Measurements from ENCODE around the gene HBE1. TPM values are rescaled to one million over a fixed set of nuclear protein-coding genes. Genes with fewer than 3 reads are reported as not detected.

The HBE1 gene
- total RNA-seq, 1 experiment from 2014 or later, result not detected

DNA sequence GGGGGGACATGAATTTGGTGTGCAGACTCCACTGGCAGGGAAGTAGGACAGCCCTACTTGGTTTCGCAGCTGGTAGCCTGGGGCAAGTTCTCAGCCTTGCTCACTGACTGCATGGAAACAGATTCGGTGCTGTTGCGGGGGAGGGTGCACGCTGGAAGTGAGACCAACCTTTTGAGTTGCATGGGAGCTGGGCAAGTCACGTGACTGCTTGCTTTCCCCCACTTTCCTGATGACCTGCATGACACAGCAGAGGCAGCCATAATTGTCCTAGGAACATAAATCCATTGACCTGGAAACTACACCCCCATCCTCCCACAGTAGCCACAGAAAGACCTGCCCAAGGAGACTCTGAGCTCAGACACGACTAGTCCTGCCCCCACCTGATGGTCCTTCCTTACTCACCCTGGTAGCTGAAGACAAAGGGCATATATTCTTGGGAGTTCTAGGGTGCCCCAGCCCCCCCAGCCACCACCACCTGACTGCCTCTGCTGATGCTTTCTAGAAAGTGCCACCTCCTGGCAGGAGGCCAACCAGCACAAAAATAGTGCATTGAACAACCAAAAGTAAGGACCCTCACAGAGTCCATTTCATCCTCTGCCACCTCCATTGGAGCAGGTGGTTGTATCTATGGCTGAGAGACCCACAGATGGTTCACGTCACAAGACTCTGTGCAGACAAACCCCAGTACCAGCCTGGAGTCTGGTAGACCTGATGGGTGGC is 11.0 kb downstream of the HBE1 start:
- Histone ChIP-seq H3K23me2 (ENCODE audit: insufficient read length, low read depth, low read length, poor library complexity, severe bottlenecking) (no peaks in the 10 kb centered on the region), H2BK15ac (ENCODE audit: low read depth, low read length) (no peak overlapping the region), H2BK120ac (ENCODE audit: low read depth, low read length, poor library complexity, severe bottlenecking) (no peak overlapping the region), H3K23ac (ENCODE audit: insufficient read length, low read depth, low read length) (no peak overlapping the region), H4K5ac (ENCODE audit: insufficient read length, low read depth, low read length) (no peak overlapping the region), H4K91ac (ENCODE audit: insufficient read length, low read depth, low read length) (no peak overlapping the region), H2BK5ac (ENCODE audit: insufficient read length, low read length) (no peak overlapping the region), H3K4ac (ENCODE audit: low read depth, low read length) (no peak overlapping the region), H3K18ac (ENCODE audit: insufficient read length, low read depth, low read length) (no peak overlapping the region), H2BK20ac (ENCODE audit: low read depth, low read length, poor library complexity, severe bottlenecking) (no peak overlapping the region), H3K27ac (ENCODE audit: insufficient read length, low read depth, low read length) (no peak overlapping the region), H4K8ac (replicated peaks; ENCODE audit: insufficient read length, low read depth, low read length) (no peak overlapping the region), H3K4me1 (ENCODE audit: insufficient read depth, low read length) (no peaks in the 10 kb centered on the region), H3T11ph (ENCODE audit: low read length) (no peak overlapping the region), H3K27me3 (ENCODE audit: insufficient read depth, low read length) (no peaks in the 10 kb centered on the region; the same call in 1 of the 2 replicates), H2BK12ac (ENCODE audit: insufficient read length, low read depth, low read length) (no peak overlapping the region), H2AFZ (ENCODE audit: low read length) (no peak overlapping the region), H3K9me3 (ENCODE audit: control insufficient read depth, low read depth, low read length) (no peaks in the 10 kb centered on the region), H2AK5ac (ENCODE audit: insufficient read length, low read length) (no peak overlapping the region), H4K20me1 (ENCODE audit: control insufficient read depth, insufficient read depth, insufficient read length) (no peaks in the 10 kb centered on the region), H3K14ac (ENCODE audit: insufficient read depth, low read length) (no peak overlapping the region; the same call in 1 of the 2 replicates), H3K4me2 (ENCODE audit: insufficient read depth, insufficient read length, low read length) (no peak overlapping the region), H3K79me1 (ENCODE audit: insufficient read depth, low read depth, low read length, poor library complexity, severe bottlenecking) (no peaks in the 10 kb centered on the region), H3K79me2 (ENCODE audit: insufficient read depth, low read length) (no peaks in the 10 kb centered on the region), H3K56ac (ENCODE audit: insufficient read length, low read depth, low read length) (no peak overlapping the region), H3K9ac (ENCODE audit: extremely low read depth, insufficient read length, low read length) (no peak overlapping the region)
- TF ChIP-seq, protein P1, sequence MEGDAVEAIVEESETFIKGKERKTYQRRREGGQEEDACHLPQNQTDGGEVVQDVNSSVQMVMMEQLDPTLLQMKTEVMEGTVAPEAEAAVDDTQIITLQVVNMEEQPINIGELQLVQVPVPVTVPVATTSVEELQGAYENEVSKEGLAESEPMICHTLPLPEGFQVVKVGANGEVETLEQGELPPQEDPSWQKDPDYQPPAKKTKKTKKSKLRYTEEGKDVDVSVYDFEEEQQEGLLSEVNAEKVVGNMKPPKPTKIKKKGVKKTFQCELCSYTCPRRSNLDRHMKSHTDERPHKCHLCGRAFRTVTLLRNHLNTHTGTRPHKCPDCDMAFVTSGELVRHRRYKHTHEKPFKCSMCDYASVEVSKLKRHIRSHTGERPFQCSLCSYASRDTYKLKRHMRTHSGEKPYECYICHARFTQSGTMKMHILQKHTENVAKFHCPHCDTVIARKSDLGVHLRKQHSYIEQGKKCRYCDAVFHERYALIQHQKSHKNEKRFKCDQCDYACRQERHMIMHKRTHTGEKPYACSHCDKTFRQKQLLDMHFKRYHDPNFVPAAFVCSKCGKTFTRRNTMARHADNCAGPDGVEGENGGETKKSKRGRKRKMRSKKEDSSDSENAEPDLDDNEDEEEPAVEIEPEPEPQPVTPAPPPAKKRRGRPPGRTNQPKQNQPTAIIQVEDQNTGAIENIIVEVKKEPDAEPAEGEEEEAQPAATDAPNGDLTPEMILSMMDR (conservative IDR thresholded peaks at IDR 0.05), result no peak
- no CpG with 5 or more reads among the region's 7 CpGs for WGBS (ENCODE audit: extremely low coverage, insufficient read length, low lambda C conversion rate)
- Mint-ChIP-seq H3K4me3 (no peak overlapping the region), H3K36me3 (ENCODE audit: insufficient read depth in 1 of 3, low read depth in 3 of 3) (peaks cover 0 to 18% (median 0%) of the 10 kb centered on the region in 3 experiments; a peak in 3 of 7 replicates), H3K9me3 (peaks cover 13 to 18% of the 10 kb centered on the region in 2 experiments), H3K27me3 (ENCODE audit: low read depth) (peaks cover 40% of the 10 kb centered on the region), H3K27ac (no peak overlapping the region), H3K4me1 (peaks cover 29 to 31% of the 10 kb centered on the region in 2 experiments)
- DNase-seq, result peak; percentile 63

All from H9 (cell line).